Measurements from ENCODE around the gene TIMM13. TPM values are rescaled to one million over a fixed set of nuclear protein-coding genes. Genes with fewer than 3 reads are reported as not detected.
A peak's percentile ranks its signal among the peaks of the same experiment; 100 is the strongest.

The TIMM13 gene
- total RNA-seq: 39.5 and 44.9 TPM in 2 replicates

- no peak for TF ChIP-seq CTCF (IDR thresholded peaks at IDR 0.05; ENCODE audit: insufficient read depth, low read length, severe bottlenecking)
- peak; percentile 88 for DNase-seq (ENCODE audit: low read depth)
- peak; percentile 18 for FAIRE-seq
- Histone ChIP-seq H3K27me3 (ENCODE audit: control insufficient read depth, insufficient read depth, low read length) (no peaks in the 10 kb centered on the region), H3K36me3 (ENCODE audit: control insufficient read depth, insufficient read depth, low read length) (peaks cover 20% of the 10 kb centered on the region), H3K4me3 (ENCODE audit: low read depth, low read length) (peak within 1 kb of the TSS; percentile 95)
Measured at GRCh38 chr19:2427429-2428320, at the start of gene TIMM13. Gene TIMM13, minus strand, starts transcription at chr19:2427586. Its CDS starts 53 bp downstream, at chr19:2427533.

GRCh38 chr19:2476451-2477140, 49.2 kb upstream of the TIMM13 start:
- H3K27me3 ChIP-seq (ENCODE audit: control insufficient read depth, insufficient read depth, low read length): no peaks in the 10 kb centered on the region
- TF ChIP-seq CTCF (IDR thresholded peaks at IDR 0.05; ENCODE audit: insufficient read depth, low read length, severe bottlenecking): no peak
- peaks cover 2% of the 10 kb centered on the region for H3K36me3 ChIP-seq (ENCODE audit: control insufficient read depth, insufficient read depth, low read length)
- peak overlapping the region; percentile 99 for H3K4me3 ChIP-seq (ENCODE audit: low read depth, low read length)
- DNase-seq (ENCODE audit: low read depth) (no peak), FAIRE-seq (no peak)

GRCh38 chr19:2475702-2476450, 48.5 kb upstream of the TIMM13 start, which contains the start of gene GADD45B:
Gene GADD45B, plus strand, starts transcription at chr19:2476127. Its CDS starts 232 bp downstream, at chr19:2476359.
- DNase-seq (ENCODE audit: low read depth): peak; percentile 88
- Histone ChIP-seq H3K36me3 (ENCODE audit: control insufficient read depth, insufficient read depth, low read length) (peaks cover 2% of the 10 kb centered on the region), H3K27me3 (ENCODE audit: control insufficient read depth, insufficient read depth, low read length) (no peaks in the 10 kb centered on the region), H3K4me3 (ENCODE audit: low read depth, low read length) (peak within 1 kb of the TSS; percentile 99)
- FAIRE-seq: peak; percentile 40
- no peak for TF ChIP-seq CTCF (IDR thresholded peaks at IDR 0.05; ENCODE audit: insufficient read depth, low read length, severe bottlenecking)

GRCh38 chr19:2475018-2475701, 47.8 kb upstream of the TIMM13 start:
- FAIRE-seq (no peak), DNase-seq (ENCODE audit: low read depth) (no peak)
- no peak for TF ChIP-seq CTCF (IDR thresholded peaks at IDR 0.05; ENCODE audit: insufficient read depth, low read length, severe bottlenecking)
- Histone ChIP-seq H3K27me3 (ENCODE audit: control insufficient read depth, insufficient read depth, low read length) (no peaks in the 10 kb centered on the region), H3K4me3 (ENCODE audit: low read depth, low read length) (peak overlapping the region; percentile 99), H3K36me3 (ENCODE audit: control insufficient read depth, insufficient read depth, low read length) (peaks cover 2% of the 10 kb centered on the region)
